Endothelial cell of umbilical vein (primary cell): ENCODE results near the gene WASF3. TPM values are rescaled to one million over a fixed set of nuclear protein-coding genes. Genes with fewer than 3 reads are reported as not detected.

Experiments used
- BruUV-seq: library from RNA; stranded (reverse); fragments of 400-500 nt; replicated peaks from 2 replicates; lab custom pipeline; 2021; lab: Mats Ljungman, UMichigan
- CTCF ChIA-PET: fragments of 300-600, 350-600 bp; sonication (Branson Sonifier 250); formaldehyde crosslinking; loops from one replicate; lab custom pipeline; 2021; ENCODE audit warnings: antibody characterized with exemption, inconsistent platforms; lab: Charles Lee
- POLR2A ChIA-PET: fragments of 300-600, 350-600 bp; sonication (Branson Sonifier 250); formaldehyde crosslinking; loops from one replicate; lab custom pipeline; 2021; ENCODE audit warnings: antibody characterized with exemption, inconsistent platforms; lab: Charles Lee
- DNase-seq: peaks from one replicate; pipeline ENCODE4 v3.0.0-alpha.2; 2011; ENCODE audit warnings: low read depth, low spot score
- FAIRE-seq: peaks from 2 replicates; lab custom pipeline; 2011; peaks lifted over from hg19 to GRCh38; lab: Jason Lieb, UNC
- H2AFZ ChIP-seq: 2 replicates; pipeline ENCODE4 v1.6.0; 2012; ENCODE audit warnings: low read depth, low read length, control low read depth, inconsistent platforms
- H3K27ac ChIP-seq: 2 replicates; pipeline ENCODE4 v1.5.1; 2011; ENCODE audit warnings: low read depth, mild to moderate bottlenecking, control low read depth, low read length, moderate library complexity; ENCODE audit not compliant: insufficient read depth
- H3K27me3 ChIP-seq, 2 experiments: 2 replicates each; pipeline versions ENCODE4 v1.6.0 to v1.6.1; 2011; ENCODE audit warnings: low read length in 2 of 2, mixed read lengths in 1 of 2; ENCODE audit not compliant: control insufficient read depth in 2 of 2, insufficient read depth in 2 of 2
- H3K36me3 ChIP-seq, 2 experiments: 2 replicates in 1 of 2; 3 replicates in 1 of 2; pipeline ENCODE4 v1.5.1; 2011; ENCODE audit warnings: low read length in 2 of 2, mild to moderate bottlenecking in 1 of 2, moderate library complexity in 1 of 2; ENCODE audit not compliant: control insufficient read depth in 2 of 2, insufficient read depth in 2 of 2; ENCODE audit errors: extremely low read depth in 1 of 2
- H3K4me1 ChIP-seq: 3 replicates; pipeline ENCODE4 v1.5.1; 2011; ENCODE audit warnings: mild to moderate bottlenecking, low read length; ENCODE audit not compliant: control insufficient read depth, insufficient read depth; ENCODE audit errors: extremely low read depth
- H3K4me2 ChIP-seq: 2 replicates; pipeline ENCODE4 v1.6.1; 2011; ENCODE audit warnings: low read length, control low read depth, mixed read lengths; ENCODE audit not compliant: insufficient read depth
- H3K4me3 ChIP-seq, 3 experiments: fragments of 200-600 bp in 1 of 3; sonication (generic), shearing (Covaris generic) in 1 of 3; replicated peaks in 1 of 3; 2 replicates each; pipeline ENCODE4 v1.5.1; 2011 to 2016; ENCODE audit warnings: control low read depth in 3 of 3, low read length in 3 of 3, mild to moderate bottlenecking in 2 of 3, inconsistent platforms in 1 of 3, low read depth in 1 of 3, moderate library complexity in 1 of 3; ENCODE audit not compliant: insufficient read depth in 1 of 3
- H3K79me2 ChIP-seq: 2 replicates; pipeline ENCODE4 v1.6.0; 2012; ENCODE audit warnings: low read length, inconsistent platforms; ENCODE audit not compliant: control insufficient read depth, insufficient read depth
- H3K9ac ChIP-seq: replicated peaks from 2 replicates; pipeline ENCODE3; 2011; ENCODE audit warnings: low read length, control low read depth; ENCODE audit not compliant: insufficient read depth; ENCODE audit errors: extremely low read depth
- H3K9me1 ChIP-seq: replicated peaks from 3 replicates; pipeline ENCODE4 v1.6.0; 2011; ENCODE audit warnings: mild to moderate bottlenecking, low read length; ENCODE audit not compliant: control insufficient read depth, insufficient read depth; ENCODE audit errors: extremely low read depth
- H3K9me3 ChIP-seq: replicated peaks from 2 replicates; pipeline ENCODE4 v1.5.1; 2012; ENCODE audit warnings: low read length, inconsistent platforms; ENCODE audit not compliant: control insufficient read depth, insufficient read depth
- H4K20me1 ChIP-seq: replicated peaks from 2 replicates; pipeline ENCODE3; 2011; ENCODE audit warnings: mild to moderate bottlenecking, low read length; ENCODE audit not compliant: control insufficient read depth, insufficient read depth; ENCODE audit errors: extremely low read depth
- EZH2 ChIP-seq: IDR thresholded peaks from 2 replicates; pipeline ENCODE4 v1.6.1; 2012; ENCODE audit warnings: borderline replicate concordance, low read depth, mild to moderate bottlenecking, moderate library complexity, low read length, inconsistent platforms; ENCODE audit not compliant: severe bottlenecking
- FOS ChIP-seq: IDR thresholded peaks from 2 replicates; pipeline ENCODE4 v1.6.1; 2011; ENCODE audit warnings: mild to moderate bottlenecking, low read length, moderate library complexity, borderline replicate concordance; ENCODE audit not compliant: insufficient read depth
- GATA2 ChIP-seq: IDR thresholded peaks from 2 replicates; pipeline ENCODE4 v1.7.0; 2011; ENCODE audit warnings: low read depth, mild to moderate bottlenecking, moderate library complexity, mixed read lengths, low read length; ENCODE audit not compliant: insufficient read length, insufficient read depth
- JUN ChIP-seq: IDR thresholded peaks from 2 replicates; pipeline ENCODE4 v1.6.1; 2011; ENCODE audit warnings: borderline replicate concordance, low read depth; ENCODE audit not compliant: insufficient read length, insufficient read depth
- MYC ChIP-seq: IDR thresholded peaks from one replicate; pipeline ENCODE4 v1.6.1; 2011; ENCODE audit warnings: mild to moderate bottlenecking, low read depth, low read length
- POLR2A ChIP-seq: IDR thresholded peaks from 2 replicates; pipeline ENCODE4 v1.6.1; 2012; ENCODE audit warnings: low read depth, mild to moderate bottlenecking, control low read depth, low read length
- POLR2AphosphoS5 ChIP-seq: IDR thresholded peaks from 2 replicates; pipeline ENCODE4 v1.6.1; 2012; ENCODE audit warnings: low read depth, mild to moderate bottlenecking, control low read depth, low read length, moderate library complexity; ENCODE audit not compliant: insufficient read depth
- dilution Hi-C: fragments of 300-500 bp; cut with MboI; formaldehyde crosslinking; loops from one replicate; pipeline ENCODE4 v1.15.0; 2019; ENCODE audit warnings: low sequenced_read_pairs; ENCODE audit not compliant: extremely low pct_ligation_motif_present
- intact Hi-C: fragments of 100-400 bp; cut with micrococcal nuclease; formaldehyde crosslinking; loops from one replicate; pipeline ENCODE4 v1.10.0; 2022
- polyA plus RNA-seq, 4 experiments: library from polyadenylated mRNA; depleted of rRNA in 3 of 4; stranded (reverse) in 3 of 4; unstranded in 1 of 4; fragments of >200 nt; gene quantifications; 2 replicates each; pipeline versions ENCODE4 v1.2.1 to v1.2.3, GENCODE V29; 2011 to 2012; ENCODE audit warnings: missing spikeins in 1 of 4
- total RNA-seq: library from RNA; stranded (reverse); gene quantifications from 2 replicates; pipeline ENCODE4 v1.2.3, GENCODE V29; 2021
- TF ChIP-seq, protein P1 (sequence below): IDR thresholded peaks from 2 replicates; pipeline ENCODE4 v1.6.1; 2011; ENCODE audit not compliant: insufficient read depth, insufficient read length
- TF ChIP-seq, protein P2 (sequence below), 2 donors: IDR thresholded peaks; 1 replicate in 1 of 2; 2 replicates in 1 of 2; pipeline ENCODE4 v1.5.1; 2011; ENCODE audit warnings: low read length in 2 of 2, mild to moderate bottlenecking in 2 of 2, moderate library complexity in 2 of 2, control low read depth in 1 of 2, inconsistent platforms in 1 of 2, low read depth in 1 of 2; ENCODE audit not compliant: insufficient read depth in 1 of 2; ENCODE audit errors: extremely low read depth in 1 of 2

The WASF3 gene
- total and polyA plus RNA-seq, 2 donors (not counting 3 experiments of a cell fraction or from before 2014, with no cell fraction given), result 18.5 to 32.4 TPM

DNA sequence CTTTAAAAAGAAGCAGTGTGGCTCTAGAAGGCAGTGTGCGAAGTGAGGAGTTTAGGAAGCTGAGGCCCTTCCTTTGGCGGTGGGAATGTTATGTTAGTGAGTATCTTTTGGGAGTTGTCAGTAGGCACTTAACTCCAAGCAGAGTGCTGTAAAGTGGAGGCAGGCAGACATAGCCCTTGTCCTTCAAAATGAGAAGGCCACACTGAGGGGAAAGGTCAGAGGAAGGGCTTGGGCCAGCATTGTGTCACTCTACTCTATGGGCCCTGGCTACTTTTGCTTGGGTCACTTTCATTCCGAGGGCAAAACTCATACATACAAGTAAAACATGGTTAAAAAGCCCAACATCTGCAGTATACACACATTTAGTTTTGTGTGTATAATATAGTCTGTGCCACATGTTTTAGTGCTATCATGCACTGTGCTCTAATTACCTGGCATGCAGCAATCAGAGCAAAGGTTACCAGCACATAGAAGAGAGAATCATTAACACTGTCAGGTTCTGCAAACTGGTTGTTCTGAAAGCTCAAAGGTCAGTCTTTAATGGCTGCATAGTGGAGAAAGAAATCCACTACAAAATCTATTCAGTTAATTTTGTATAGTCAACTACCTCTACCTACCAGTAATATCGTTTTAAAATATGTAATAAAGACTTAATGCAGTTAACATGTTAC lies 64.4 kb downstream of the WASF3 start:
- BruUV-seq, result no TSS peak
- Histone ChIP-seq H3K36me3 (peaks cover 2 to 10% of the 10 kb centered on the region in 2 experiments), H3K27ac (no peak overlapping the region), H3K9me3 (peaks cover 2% of the 10 kb centered on the region), H2AFZ (no peak overlapping the region), H3K4me2 (no peak overlapping the region), H4K20me1 (no peaks in the 10 kb centered on the region), H3K27me3 (no peaks in the 10 kb centered on the region), H3K4me1 (no peaks in the 10 kb centered on the region), H3K9me1 (no peaks in the 10 kb centered on the region), H3K9ac (no peak overlapping the region), H3K4me3 (no peak overlapping the region), H3K79me2 (peaks cover 5% of the 10 kb centered on the region)
- dilution Hi-C loops (no loop called here), intact Hi-C loops (no loop called here)
- no peak for TF ChIP-seq FOS
- TF ChIP-seq EZH2, result no peak
- TF ChIP-seq, protein P1, sequence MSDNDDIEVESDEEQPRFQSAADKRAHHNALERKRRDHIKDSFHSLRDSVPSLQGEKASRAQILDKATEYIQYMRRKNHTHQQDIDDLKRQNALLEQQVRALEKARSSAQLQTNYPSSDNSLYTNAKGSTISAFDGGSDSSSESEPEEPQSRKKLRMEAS, result no peak
- TF ChIP-seq MYC, result no peak
- TF ChIP-seq GATA2, result no peak
- ChIA-PET POLR2A (no interaction called here), CTCF (interaction anchor here (1.0 to 1.8 kb wide), 3 partner anchors 9 to 77 kb away, joined by 4 read pairs; no protein-coding TSS in a partner anchor)
- no peak for FAIRE-seq
- no peak for DNase-seq

DNA sequence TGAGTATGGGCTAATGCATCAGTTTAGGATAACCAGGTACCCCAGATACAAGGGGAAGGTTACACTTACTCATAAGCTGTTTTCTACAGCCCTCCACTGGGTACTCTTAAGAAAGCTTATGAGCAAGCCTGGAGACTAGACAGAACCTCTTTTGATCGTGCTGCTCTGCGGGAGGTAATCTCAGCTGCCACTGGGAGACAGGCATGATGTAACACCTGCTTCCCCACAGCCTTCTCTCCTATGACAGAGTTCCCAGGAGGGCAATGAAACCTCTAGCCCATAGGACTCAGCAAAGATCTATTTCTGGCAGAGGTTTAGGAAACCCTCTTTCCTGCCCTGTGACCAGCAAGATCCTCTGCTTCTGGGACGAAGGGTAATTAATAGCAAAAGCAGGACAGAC lies 65.6 kb downstream of the WASF3 start:
- intact Hi-C loops (no loop called here), dilution Hi-C loops (no loop called here)
- Histone ChIP-seq H3K4me2 (no peak overlapping the region), H3K36me3 (peaks cover 0 to 10% of the 10 kb centered on the region in 2 experiments), H3K27me3 (no peaks in the 10 kb centered on the region), H3K4me1 (no peaks in the 10 kb centered on the region), H3K9me1 (no peaks in the 10 kb centered on the region), H3K27ac (no peak overlapping the region), H3K9me3 (peaks cover 2% of the 10 kb centered on the region), H3K9ac (no peak overlapping the region), H3K4me3 (no peak overlapping the region), H4K20me1 (no peaks in the 10 kb centered on the region), H2AFZ (no peak overlapping the region), H3K79me2 (no peaks in the 10 kb centered on the region)
- ChIA-PET POLR2A (no interaction called here), CTCF (interaction anchor here (1.0 kb wide), 1 partner anchor 10 kb away, joined by 4 read pairs; no protein-coding TSS in a partner anchor)
- no peak for DNase-seq
- FAIRE-seq, result no peak
- TF ChIP-seq GATA2, result no peak
- TF ChIP-seq EZH2, result no peak
- no peak for TF ChIP-seq POLR2AphosphoS5
- no peak for TF ChIP-seq MYC
- TF ChIP-seq, protein P2, sequence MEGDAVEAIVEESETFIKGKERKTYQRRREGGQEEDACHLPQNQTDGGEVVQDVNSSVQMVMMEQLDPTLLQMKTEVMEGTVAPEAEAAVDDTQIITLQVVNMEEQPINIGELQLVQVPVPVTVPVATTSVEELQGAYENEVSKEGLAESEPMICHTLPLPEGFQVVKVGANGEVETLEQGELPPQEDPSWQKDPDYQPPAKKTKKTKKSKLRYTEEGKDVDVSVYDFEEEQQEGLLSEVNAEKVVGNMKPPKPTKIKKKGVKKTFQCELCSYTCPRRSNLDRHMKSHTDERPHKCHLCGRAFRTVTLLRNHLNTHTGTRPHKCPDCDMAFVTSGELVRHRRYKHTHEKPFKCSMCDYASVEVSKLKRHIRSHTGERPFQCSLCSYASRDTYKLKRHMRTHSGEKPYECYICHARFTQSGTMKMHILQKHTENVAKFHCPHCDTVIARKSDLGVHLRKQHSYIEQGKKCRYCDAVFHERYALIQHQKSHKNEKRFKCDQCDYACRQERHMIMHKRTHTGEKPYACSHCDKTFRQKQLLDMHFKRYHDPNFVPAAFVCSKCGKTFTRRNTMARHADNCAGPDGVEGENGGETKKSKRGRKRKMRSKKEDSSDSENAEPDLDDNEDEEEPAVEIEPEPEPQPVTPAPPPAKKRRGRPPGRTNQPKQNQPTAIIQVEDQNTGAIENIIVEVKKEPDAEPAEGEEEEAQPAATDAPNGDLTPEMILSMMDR (IDR thresholded peaks at IDR 0.05; ENCODE audit: extremely low read depth in 1 of 2, insufficient read depth in 1 of 2, low read depth in 1 of 2, low read length in 2 of 2), result no peak
- TF ChIP-seq JUN, result no peak
- TF ChIP-seq POLR2A, result no peak
- no peak for TF ChIP-seq FOS
- TF ChIP-seq, protein P1, result no peak
- BruUV-seq, result no TSS peak
